Embryonic facial prominence (tissue), 1 donor: ENCODE results near the gene NCKAP5.
A peak's percentile ranks its signal among the peaks of the same experiment; 100 is the strongest.

Experiments
- DNase-seq: peaks from one replicate; pipeline ENCODE4 v3.0.0-alpha.2; 2016; ENCODE audit errors: extremely low spot score

Gene NCKAP5

DNA sequence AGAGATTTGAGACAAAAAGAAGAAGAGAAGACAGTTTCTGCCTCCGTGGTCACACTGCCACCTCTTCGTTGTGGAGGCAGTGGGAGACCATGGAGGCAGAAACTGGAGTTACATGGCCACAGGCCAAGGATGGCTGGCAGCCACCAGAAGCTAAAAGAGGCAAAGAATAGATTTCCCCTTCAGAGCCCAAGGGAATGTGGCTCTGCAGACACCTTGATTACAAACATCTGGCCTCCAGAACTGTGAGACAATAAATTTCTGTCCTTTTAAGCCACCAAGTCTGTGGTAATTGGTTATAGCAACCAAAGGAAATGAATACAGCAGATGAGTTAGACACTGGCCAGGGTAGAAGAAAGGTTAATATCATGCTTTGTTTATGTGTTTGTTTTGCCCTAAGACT lies 477.9 kb downstream of the NCKAP5 start:
- no peak for DNase-seq

GRCh38 chr2:133086176-133086575 lies 482.1 kb downstream of the NCKAP5 start:
- no peak for DNase-seq

- DNase-seq, result no peak
Measured at GRCh38 chr2:133085646-133086045, 482.6 kb downstream of the NCKAP5 start.

- no peak for DNase-seq
Measured at GRCh38 chr2:133082034-133082433, 486.2 kb downstream of the NCKAP5 start.

DNA sequence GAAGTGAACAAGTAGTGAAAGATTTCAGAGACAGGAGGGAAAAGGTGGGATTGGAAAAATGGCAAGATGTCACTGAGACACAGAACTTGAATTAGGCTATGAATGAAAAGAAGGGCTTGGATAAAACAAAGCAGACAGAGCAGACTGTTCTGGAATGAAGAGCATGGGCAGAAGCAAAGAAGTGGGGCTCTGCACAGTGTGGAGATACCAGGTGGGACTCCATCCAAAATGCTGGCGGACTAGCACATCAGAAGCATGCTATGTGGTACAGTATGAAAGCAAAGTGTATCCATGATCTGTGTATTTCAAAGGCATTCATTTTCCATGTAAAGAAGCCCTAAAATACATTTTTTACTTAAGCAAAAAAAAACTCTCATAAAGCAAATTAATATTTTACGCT lies 487.4 kb downstream of the NCKAP5 start:
- DNase-seq, result no peak

DNA sequence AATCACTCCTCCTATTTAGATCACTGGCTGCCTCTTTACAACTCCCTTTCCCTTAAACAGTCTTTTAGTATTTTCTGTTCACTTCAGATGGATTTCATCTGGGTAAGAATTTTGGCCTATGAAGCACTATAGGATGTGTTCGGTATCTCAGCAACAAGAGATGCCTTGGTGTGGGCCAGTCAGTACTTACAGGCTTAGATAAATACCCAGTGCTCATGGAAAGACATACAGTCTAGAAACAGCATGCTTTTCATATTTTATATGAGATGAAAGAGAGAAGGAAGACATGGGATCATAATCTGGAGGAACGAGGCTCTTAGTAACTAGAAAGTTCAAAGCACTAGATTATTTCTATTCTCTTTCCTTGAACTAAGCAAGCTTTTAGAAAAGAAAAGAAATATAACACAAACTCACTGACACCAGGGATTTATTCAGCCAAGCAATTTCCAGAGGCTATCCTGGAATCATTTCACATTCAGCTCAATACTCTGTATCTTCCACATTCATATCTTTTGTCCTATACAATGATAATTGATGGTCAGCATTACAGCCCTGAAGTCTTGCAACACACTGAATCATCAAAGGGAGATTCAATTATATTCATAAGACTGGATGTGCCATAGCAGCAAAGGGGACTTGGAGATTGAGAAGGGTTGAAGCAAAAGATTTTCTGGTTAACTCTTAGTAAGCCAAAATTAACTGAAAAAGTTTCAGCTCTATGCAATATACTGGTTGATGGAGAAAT lies 489.4 kb downstream of the NCKAP5 start:
- DNase-seq, result no peak

- no peak for DNase-seq
Measured at GRCh38 chr2:133077269-133077822, 490.9 kb downstream of the NCKAP5 start.

DNA sequence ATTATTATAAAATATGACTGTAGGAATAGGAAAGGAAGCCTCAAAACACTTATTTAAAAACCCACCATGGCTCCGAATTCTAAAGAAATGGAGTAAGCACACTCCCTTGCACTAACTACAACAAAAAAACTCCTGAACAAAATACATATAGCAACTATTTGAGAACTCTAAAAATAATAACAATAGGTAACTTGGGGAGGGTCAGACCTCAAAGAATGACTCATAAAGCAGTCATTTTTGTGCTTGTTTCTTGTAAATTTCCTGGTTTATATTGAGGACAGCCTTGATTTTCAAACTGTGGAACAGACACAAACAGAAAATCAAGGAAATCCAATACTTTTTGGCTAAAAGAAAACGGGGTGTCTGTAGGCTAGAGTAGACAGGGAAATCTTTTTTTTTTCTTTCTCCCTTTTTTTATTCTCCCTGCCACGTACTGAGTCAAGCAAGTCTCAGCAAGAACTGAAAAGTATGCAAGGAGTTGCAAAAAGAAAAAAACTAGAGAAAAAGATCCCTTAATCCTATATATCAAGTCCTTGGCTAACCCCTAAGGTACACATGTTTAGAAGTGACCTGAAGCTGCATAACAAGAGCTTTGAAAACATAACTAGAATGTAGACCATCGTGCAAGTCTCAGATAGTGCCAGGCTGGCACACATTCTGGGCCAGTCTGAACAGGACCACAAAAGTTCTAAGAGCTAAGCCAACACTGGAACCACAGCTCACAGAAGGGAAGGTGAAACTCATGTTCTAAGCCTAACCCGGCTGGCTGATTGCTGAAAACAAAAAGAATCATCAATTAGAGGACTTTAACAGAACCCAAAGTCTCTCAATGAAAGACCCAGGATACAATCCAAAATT lies 495.2 kb downstream of the NCKAP5 start:
- DNase-seq, result no peak

DNA sequence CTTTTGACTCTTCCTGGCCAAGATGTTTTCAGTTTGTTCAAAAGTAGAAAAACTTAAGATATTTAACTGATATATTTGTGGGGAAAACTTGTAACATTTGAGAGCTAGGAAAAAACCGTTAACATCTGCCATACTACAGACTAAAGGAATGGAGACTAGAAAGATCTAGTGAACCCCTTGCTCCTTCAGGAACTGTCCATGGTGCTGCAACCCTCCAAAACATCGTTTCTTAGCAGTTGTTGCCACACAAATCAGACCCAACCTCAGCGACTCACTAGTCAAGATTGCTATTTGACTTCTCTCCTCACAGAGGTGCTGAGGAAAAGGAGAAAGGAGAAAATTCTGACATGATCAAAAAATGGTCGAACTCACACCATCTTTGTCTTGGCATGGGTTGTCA lies 504.5 kb downstream of the NCKAP5 start:
- peak; percentile 15 for DNase-seq

- DNase-seq, result no peak
Measured at GRCh38 chr2:133062931-133063665, 505.2 kb downstream of the NCKAP5 start.

DNA sequence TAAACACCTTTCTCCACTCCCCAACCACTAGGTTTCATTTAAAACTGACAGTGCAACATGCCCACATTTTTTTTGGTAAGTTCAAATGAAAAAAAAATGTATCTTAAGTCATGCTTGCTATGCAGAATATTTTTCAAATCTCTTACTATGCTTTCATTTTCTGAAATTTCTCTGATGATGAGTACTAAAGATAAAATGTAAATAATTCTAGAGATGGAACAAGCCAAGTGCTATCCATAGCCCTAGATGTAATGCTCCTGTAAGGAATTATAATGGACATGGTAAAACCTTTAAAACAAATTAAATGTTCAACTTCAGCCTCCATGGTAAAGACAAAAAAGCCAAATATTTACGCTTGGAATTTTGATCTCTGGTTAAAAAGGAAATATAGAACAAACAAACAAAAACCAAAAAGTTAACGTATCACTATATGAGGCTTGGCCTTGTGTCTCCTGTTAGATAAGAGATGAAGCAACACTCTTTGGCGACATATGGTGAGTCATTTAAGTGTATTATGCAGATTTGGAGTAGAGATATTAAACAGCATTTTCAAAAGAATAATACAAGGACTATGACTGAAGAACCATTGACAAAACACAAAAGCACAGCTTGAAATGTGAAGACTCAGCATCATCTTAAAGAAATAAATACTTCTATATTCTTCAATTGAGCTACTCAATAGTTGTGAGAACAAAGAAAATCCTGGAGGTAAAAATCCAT lies 506.2 kb downstream of the NCKAP5 start:
- DNase-seq, result no peak

GRCh38 chr2:133054297-133054696 lies 514.0 kb downstream of the NCKAP5 start:
- no peak for DNase-seq

DNA sequence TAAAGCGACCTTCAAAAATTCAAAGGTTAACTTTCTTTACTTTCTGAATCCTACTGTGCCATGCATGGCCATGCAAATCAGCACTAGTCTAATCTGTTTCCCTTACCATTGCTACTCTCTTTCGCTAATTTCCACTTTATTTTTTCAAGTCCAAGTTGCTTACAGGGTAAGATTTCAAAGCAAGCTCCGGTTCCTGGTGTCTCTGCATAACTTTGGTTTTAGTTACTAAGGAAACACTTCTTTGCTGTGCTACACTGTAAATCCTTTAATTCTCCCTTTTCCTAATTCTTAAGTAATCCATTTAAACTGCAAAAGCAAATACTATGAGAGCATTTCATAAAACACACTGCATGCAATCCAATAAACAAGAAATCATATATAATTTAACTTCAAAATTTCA lies 514.7 kb downstream of the NCKAP5 start:
- no peak for DNase-seq

DNA sequence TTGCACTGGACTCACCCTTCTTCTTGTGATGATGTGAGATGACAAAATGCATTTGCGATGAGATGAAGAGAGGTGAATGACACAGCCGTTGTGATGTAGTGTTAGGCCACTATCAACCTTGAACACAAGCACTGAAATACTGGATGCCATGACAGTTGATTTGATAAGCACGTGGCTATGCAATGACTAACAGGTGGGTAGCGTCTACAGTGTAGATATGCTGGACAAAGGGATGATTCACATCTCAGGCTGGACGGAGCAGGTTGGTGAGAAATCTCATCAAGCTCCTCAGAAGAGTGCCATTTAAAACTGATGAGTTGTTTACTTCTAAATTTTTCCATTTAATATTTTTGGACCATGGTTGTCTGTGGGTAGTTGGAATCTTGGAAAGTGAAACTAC lies 522.5 kb downstream of the NCKAP5 start:
- no peak for DNase-seq

DNA sequence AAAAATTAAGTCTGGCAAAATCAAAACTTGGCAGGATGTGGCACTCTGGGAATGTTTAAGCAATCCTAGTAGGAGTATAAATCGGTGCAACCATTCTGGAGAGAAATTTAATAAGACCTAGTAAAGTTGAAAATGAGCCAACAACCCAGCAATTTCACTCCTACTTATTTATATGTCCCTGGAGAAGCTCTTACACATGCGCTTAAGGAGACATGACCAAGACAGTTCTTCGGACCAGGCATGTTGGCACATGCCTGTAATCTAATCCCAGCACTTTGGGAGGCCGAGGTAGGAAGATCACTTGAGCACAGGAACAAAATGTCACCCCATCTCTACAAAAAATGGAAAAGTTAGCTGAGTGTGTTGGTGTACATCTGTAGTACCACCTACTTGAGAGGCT lies 523.7 kb downstream of the NCKAP5 start:
- no peak for DNase-seq

- DNase-seq, result no peak
Measured at GRCh38 chr2:133040170-133040569, 528.1 kb downstream of the NCKAP5 start.

DNA sequence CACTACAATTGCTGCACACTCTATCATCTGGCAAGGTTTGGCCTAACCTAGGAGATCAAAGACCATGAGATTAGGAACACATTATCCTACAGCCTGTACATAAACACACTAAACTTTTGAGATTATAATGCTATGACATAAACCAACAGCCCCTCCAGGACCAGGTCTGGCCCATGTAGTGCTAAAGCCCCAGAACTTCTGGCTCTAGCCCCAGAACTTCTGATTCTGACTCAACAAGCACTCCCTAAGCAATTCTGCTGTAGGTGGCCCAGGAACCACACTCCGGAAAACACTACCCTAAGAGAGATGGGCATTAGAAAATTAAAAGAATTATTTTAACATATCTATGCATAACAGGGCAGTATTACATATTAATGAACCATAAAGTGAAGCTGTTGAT lies 528.7 kb downstream of the NCKAP5 start:
- DNase-seq, result no peak

- DNase-seq, result no peak
Measured at GRCh38 chr2:133026536-133027177, 541.6 kb downstream of the NCKAP5 start.

GRCh38 chr2:133025004-133025403 lies 543.3 kb downstream of the NCKAP5 start:
- DNase-seq, result no peak

- no peak for DNase-seq
Measured at GRCh38 chr2:133012847-133013734, 555.2 kb downstream of the NCKAP5 start.
